Breast epithelium (tissue), 3 donors: ENCODE results near the gene NUAK1.

ENCODE experiments used
- POLR2A ChIP-seq: fragments of 450-650 bp; IDR thresholded peaks from one replicate; pipeline ENCODE4 v1.6.1; 2016; ENCODE audit warnings: antibody characterized with exemption, mild to moderate bottlenecking, moderate library complexity
- POLR2AphosphoS5 ChIP-seq, 3 donors: sonication (generic); formaldehyde crosslinking; IDR thresholded peaks; one replicate each; pipeline ENCODE4 v1.6.1; 2017; ENCODE audit warnings: antibody characterized with exemption in 3 of 3
- TF ChIP-seq, protein P1 (sequence below), 3 donors: fragments of 450-650 bp; IDR thresholded peaks; one replicate each; pipeline ENCODE4 v1.5.1; 2016 to 2017; ENCODE audit warnings: antibody characterized with exemption in 3 of 3, mild to moderate bottlenecking in 3 of 3, moderate library complexity in 3 of 3

DNA sequence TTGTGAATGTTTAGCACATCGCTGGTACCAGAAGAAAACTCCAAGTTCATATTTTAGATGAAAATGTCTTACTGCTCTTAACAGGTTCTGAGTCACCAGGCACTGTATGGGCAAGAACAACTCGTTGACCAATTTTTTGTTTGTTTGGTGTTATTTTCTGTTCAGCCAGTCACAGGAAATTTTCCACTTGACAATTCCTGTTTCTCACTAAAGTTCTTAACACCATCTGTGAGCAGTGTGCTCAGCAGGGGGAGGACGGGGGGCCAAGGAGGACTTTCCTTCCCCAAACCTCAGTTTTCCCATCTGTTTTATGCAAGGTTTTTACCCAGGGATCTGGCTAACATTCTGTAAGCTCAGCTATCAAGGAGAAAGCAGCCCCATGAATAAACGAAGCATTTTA lies 3.0 kb downstream of the NUAK1 start:
- no peak for TF ChIP-seq POLR2A
- no peak for TF ChIP-seq POLR2AphosphoS5 (IDR thresholded peaks at IDR 0.05)
- TF ChIP-seq, protein P1, sequence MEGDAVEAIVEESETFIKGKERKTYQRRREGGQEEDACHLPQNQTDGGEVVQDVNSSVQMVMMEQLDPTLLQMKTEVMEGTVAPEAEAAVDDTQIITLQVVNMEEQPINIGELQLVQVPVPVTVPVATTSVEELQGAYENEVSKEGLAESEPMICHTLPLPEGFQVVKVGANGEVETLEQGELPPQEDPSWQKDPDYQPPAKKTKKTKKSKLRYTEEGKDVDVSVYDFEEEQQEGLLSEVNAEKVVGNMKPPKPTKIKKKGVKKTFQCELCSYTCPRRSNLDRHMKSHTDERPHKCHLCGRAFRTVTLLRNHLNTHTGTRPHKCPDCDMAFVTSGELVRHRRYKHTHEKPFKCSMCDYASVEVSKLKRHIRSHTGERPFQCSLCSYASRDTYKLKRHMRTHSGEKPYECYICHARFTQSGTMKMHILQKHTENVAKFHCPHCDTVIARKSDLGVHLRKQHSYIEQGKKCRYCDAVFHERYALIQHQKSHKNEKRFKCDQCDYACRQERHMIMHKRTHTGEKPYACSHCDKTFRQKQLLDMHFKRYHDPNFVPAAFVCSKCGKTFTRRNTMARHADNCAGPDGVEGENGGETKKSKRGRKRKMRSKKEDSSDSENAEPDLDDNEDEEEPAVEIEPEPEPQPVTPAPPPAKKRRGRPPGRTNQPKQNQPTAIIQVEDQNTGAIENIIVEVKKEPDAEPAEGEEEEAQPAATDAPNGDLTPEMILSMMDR (IDR thresholded peaks at IDR 0.05), result no peak
